PC-9 (cell line): ENCODE data around the gene PRLHR. TPM values are rescaled to one million over a fixed set of nuclear protein-coding genes. Genes with fewer than 3 reads are reported as not detected.

ENCODE experiments used
- BruUV-seq: library from RNA; stranded (reverse); fragments of 400-500 nt; replicated peaks from 2 replicates; lab custom pipeline; 2021; lab: Mats Ljungman, UMichigan
- CTCF ChIA-PET: fragments of 300-600 bp; sonication (Branson Sonifier 250); formaldehyde crosslinking; loops from one replicate; lab custom pipeline; 2022; ENCODE audit warnings: antibody characterized with exemption; lab: Charles Lee
- POLR2A ChIA-PET: fragments of 300-600 bp; sonication (Branson Sonifier 250); formaldehyde crosslinking; loops from one replicate; lab custom pipeline; 2022; ENCODE audit warnings: antibody characterized with exemption; ENCODE audit not compliant: unreplicated experiment; lab: Charles Lee
- DNase-seq, 2 experiments: peaks; one replicate each; pipeline versions ENCODE4 v3.0.0 to v3.0.0-alpha.2; 2015 to 2022; ENCODE audit warnings: mixed read lengths in 1 of 2
- H2AFZ ChIP-seq: fragments of 200-600 bp; sonication (generic); 2 replicates; pipeline ENCODE4 v1.8.1; 2017; ENCODE audit warnings: antibody characterized with exemption
- H3F3A ChIP-seq: fragments of 200-600 bp; sonication (generic); 2 replicates; pipeline ENCODE4 v1.8.1; 2017; ENCODE audit warnings: antibody characterized with exemption, mild to moderate bottlenecking, low read depth; ENCODE audit not compliant: insufficient read depth
- H3K27ac ChIP-seq: fragments of 200-600 bp; sonication (generic); 2 replicates; pipeline ENCODE4 v1.6.1; 2016; ENCODE audit warnings: mixed run types
- H3K27me3 ChIP-seq: fragments of 200-600 bp; sonication (generic); 2 replicates; pipeline ENCODE4 v1.6.1; 2016; ENCODE audit warnings: low read depth, mixed run types; ENCODE audit not compliant: insufficient read depth
- H3K36me3 ChIP-seq: fragments of 200-600 bp; sonication (generic); 2 replicates; pipeline ENCODE4 v1.6.1; 2016; ENCODE audit warnings: low read depth, mixed run types
- H3K4me1 ChIP-seq: fragments of 200-600 bp; sonication (generic); replicated peaks from 2 replicates; pipeline ENCODE4 v1.6.1; 2016; ENCODE audit warnings: mixed run types; ENCODE audit not compliant: insufficient read depth
- H3K4me2 ChIP-seq: fragments of 200-600 bp; sonication (generic); 2 replicates; pipeline ENCODE4 v1.6.1; 2017; ENCODE audit warnings: mixed run types
- H3K4me3 ChIP-seq: fragments of 200-600 bp; sonication (generic); 2 replicates; pipeline ENCODE4 v1.6.1; 2016; ENCODE audit warnings: mixed run types
- H3K79me2 ChIP-seq: fragments of 200-600 bp; sonication (generic); 2 replicates; pipeline ENCODE4 v1.6.1; 2017; ENCODE audit warnings: low read depth, mixed run types
- H3K9me2 ChIP-seq: fragments of 200-600 bp; sonication (generic); 2 replicates; pipeline ENCODE4 v1.8.1; 2017; ENCODE audit warnings: mild to moderate bottlenecking; ENCODE audit not compliant: insufficient read depth
- H3K9me3 ChIP-seq: fragments of 200-600 bp; sonication (generic); 2 replicates; pipeline ENCODE4 v1.8.1; 2016; ENCODE audit warnings: low read depth; ENCODE audit not compliant: insufficient read depth
- H4K20me1 ChIP-seq: fragments of 200-600 bp; sonication (generic); 2 replicates; pipeline ENCODE4 v1.8.1; 2017; ENCODE audit not compliant: insufficient read depth
- CTCF ChIP-seq: fragments of 200-600 bp; sonication (generic); conservative IDR thresholded peaks from 2 replicates; pipeline ENCODE4 v1.6.1; 2017; ENCODE audit warnings: mixed run types, antibody characterized with exemption, mild to moderate bottlenecking, moderate library complexity
- EZH2 ChIP-seq: fragments of 200-600 bp; sonication (generic); IDR thresholded peaks from 2 replicates; pipeline ENCODE4 v1.8.0; 2017; ENCODE audit warnings: antibody characterized with exemption, low read depth
- intact Hi-C: fragments of 100-400 bp; cut with micrococcal nuclease; formaldehyde crosslinking; loops from one replicate; pipeline ENCODE4 v1.10.0; 2022; ENCODE audit not compliant: unreplicated experiment
- total RNA-seq: library from RNA; stranded (reverse); gene quantifications from 2 replicates; pipeline ENCODE4 v1.2.3, GENCODE V29; 2021

PRLHR gene
- total RNA-seq, 1 experiment from 2014 or later = not detected

GRCh38 chr10:118595064-118595420 lies 406 bp downstream of the PRLHR start:
- Histone ChIP-seq H3K4me2 (no peak overlapping the region), H3K79me2 (no peaks in the 10 kb centered on the region), H3F3A (no peaks in the 10 kb centered on the region), H3K27me3 (peaks cover 40% of the 10 kb centered on the region), H3K9me3 (no peaks in the 10 kb centered on the region), H3K4me1 (no peaks in the 10 kb centered on the region), H2AFZ (no peak overlapping the region), H4K20me1 (no peaks in the 10 kb centered on the region), H3K36me3 (no peaks in the 10 kb centered on the region), H3K27ac (no peak overlapping the region), H3K4me3 (no peak overlapping the region), H3K9me2 (no peaks in the 10 kb centered on the region)
- intact Hi-C loops = no loop called here
- POLR2A ChIA-PET = no interaction called here
- no peak for DNase-seq
- CTCF ChIA-PET = no interaction called here
- no TSS peak for BruUV-seq
- TF ChIP-seq CTCF (no peak), EZH2 (no peak)

- H2AFZ ChIP-seq = no peak overlapping the region
- DNase-seq = no peak
- no peaks in the 10 kb centered on the region for H3K36me3 ChIP-seq
- no peak for TF ChIP-seq EZH2
- TF ChIP-seq CTCF = no peak
- ChIA-PET CTCF (no interaction called here), POLR2A (no interaction called here)
- peaks cover 37% of the 10 kb centered on the region; the same call in 1 of the 2 replicates for H3K27me3 ChIP-seq
- intact Hi-C loops = no loop called here
- no peaks in the 10 kb centered on the region for H3K79me2 ChIP-seq
- H4K20me1 ChIP-seq = no peaks in the 10 kb centered on the region
- no peak overlapping the region for H3K4me2 ChIP-seq
- H3F3A ChIP-seq = no peaks in the 10 kb centered on the region
- H3K4me1 ChIP-seq = no peaks in the 10 kb centered on the region
- H3K9me3 ChIP-seq = no peaks in the 10 kb centered on the region
- BruUV-seq = no TSS peak
- H3K27ac ChIP-seq = no peak overlapping the region
- H3K4me3 ChIP-seq = no peak overlapping the region
- H3K9me2 ChIP-seq = no peaks in the 10 kb centered on the region
These were observed 920 bp downstream of the PRLHR start for GRCh38 chr10:118594392-118595063.

GRCh38 chr10:118592675-118593330 lies 2.6 kb downstream of the PRLHR start:
- BruUV-seq = no TSS peak
- Histone ChIP-seq H3K4me2 (no peak overlapping the region), H3K9me3 (no peaks in the 10 kb centered on the region), H3K27me3 (peaks cover 23% of the 10 kb centered on the region; the same call in 1 of the 2 replicates), H3K36me3 (no peaks in the 10 kb centered on the region), H3F3A (no peaks in the 10 kb centered on the region), H3K27ac (no peak overlapping the region), H3K4me3 (no peak overlapping the region), H3K79me2 (no peaks in the 10 kb centered on the region), H3K4me1 (no peaks in the 10 kb centered on the region), H3K9me2 (no peaks in the 10 kb centered on the region), H2AFZ (no peak overlapping the region), H4K20me1 (no peaks in the 10 kb centered on the region)
- POLR2A ChIA-PET = no interaction called here
- intact Hi-C loops = no loop called here
- no peak for TF ChIP-seq CTCF
- no peak for TF ChIP-seq EZH2
- CTCF ChIA-PET = no interaction called here
- DNase-seq = peak in 1 of 2 experiments; percentile 35
